Sigmoid colon (tissue), 4 donors: ENCODE results near the gene ALDH1L1.

Experiments
- CTCF ChIP-seq, 4 experiments: fragments of 450-650 bp in 3 of 4; fragments of 200-600 bp in 1 of 4; IDR thresholded peaks; one replicate each; pipeline ENCODE4 v1.5.1; 2016 to 2019; ENCODE audit warnings: antibody characterized with exemption in 4 of 4, mild to moderate bottlenecking in 3 of 4, moderate library complexity in 2 of 4
- EP300 ChIP-seq, 4 donors: sonication (generic); formaldehyde crosslinking; IDR thresholded peaks; one replicate each; pipeline ENCODE4 v1.6.1; 2017; ENCODE audit warnings: antibody characterized with exemption in 4 of 4
- POLR2A ChIP-seq, 2 donors: fragments of 450-650 bp; IDR thresholded peaks; one replicate each; pipeline ENCODE4 v1.6.1; 2016; ENCODE audit warnings: antibody characterized with exemption in 2 of 2, mild to moderate bottlenecking in 2 of 2, moderate library complexity in 2 of 2
- POLR2AphosphoS5 ChIP-seq, 4 donors: sonication (generic); formaldehyde crosslinking; IDR thresholded peaks; one replicate each; pipeline ENCODE4 v1.6.1; 2017; ENCODE audit warnings: antibody characterized with exemption in 4 of 4

GRCh38 chr3:126057936-126058335 is 122.5 kb downstream of the ALDH1L1 start:
- no peak for TF ChIP-seq CTCF (IDR thresholded peaks at IDR 0.05)
- TF ChIP-seq POLR2A (IDR thresholded peaks at IDR 0.05) = no peak
- TF ChIP-seq EP300 (IDR thresholded peaks at IDR 0.05) = no peak
- no peak for TF ChIP-seq POLR2AphosphoS5 (IDR thresholded peaks at IDR 0.05)
